Keratinocyte (primary cell): ENCODE measurements around the gene DLG1.

Experiments
- EZH2 ChIP-seq: IDR thresholded peaks from one replicate; pipeline ENCODE4 v1.6.1; 2012; ENCODE audit warnings: inconsistent platforms, mild to moderate bottlenecking, low read length, moderate library complexity
- TF ChIP-seq, protein P1 (sequence below), 3 experiments: IDR thresholded peaks in 1 of 3; conservative IDR thresholded peaks in 1 of 3; optimal IDR thresholded peaks in 1 of 3; 2 replicates in 2 of 3; 3 replicates in 1 of 3; pipeline versions ENCODE3 to v1.5.1; 2011; ENCODE audit warnings: low read length in 3 of 3, mild to moderate bottlenecking in 3 of 3, moderate library complexity in 2 of 3, control low read depth in 1 of 3, inconsistent platforms in 1 of 3; ENCODE audit not compliant: insufficient read depth in 2 of 3; ENCODE audit errors: extremely low read depth in 1 of 3

DNA sequence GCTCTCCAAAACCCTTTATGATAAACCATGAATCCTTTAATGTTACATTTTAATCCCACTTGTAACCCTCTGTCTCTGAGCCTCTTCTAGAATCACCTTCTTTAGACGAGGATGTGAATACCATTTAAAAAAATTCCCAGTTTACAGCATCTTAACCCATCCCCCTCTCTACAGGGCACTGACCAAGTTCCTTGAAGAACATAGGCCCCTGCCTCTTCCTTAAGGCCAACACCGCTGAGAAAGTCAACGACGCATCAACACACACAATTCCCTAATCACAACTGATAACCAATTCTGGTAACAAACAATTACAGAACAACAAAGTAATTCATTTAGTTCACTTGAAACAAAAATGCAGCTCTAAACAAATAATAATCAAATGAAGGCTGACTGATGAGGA is 130.3 kb downstream of the DLG1 start:
- TF ChIP-seq EZH2: no peak
- TF ChIP-seq, protein P1, sequence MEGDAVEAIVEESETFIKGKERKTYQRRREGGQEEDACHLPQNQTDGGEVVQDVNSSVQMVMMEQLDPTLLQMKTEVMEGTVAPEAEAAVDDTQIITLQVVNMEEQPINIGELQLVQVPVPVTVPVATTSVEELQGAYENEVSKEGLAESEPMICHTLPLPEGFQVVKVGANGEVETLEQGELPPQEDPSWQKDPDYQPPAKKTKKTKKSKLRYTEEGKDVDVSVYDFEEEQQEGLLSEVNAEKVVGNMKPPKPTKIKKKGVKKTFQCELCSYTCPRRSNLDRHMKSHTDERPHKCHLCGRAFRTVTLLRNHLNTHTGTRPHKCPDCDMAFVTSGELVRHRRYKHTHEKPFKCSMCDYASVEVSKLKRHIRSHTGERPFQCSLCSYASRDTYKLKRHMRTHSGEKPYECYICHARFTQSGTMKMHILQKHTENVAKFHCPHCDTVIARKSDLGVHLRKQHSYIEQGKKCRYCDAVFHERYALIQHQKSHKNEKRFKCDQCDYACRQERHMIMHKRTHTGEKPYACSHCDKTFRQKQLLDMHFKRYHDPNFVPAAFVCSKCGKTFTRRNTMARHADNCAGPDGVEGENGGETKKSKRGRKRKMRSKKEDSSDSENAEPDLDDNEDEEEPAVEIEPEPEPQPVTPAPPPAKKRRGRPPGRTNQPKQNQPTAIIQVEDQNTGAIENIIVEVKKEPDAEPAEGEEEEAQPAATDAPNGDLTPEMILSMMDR (optimal IDR thresholded peaks at IDR 0.05 in 1 of 3, IDR thresholded peaks at IDR 0.05 in 1 of 3, conservative IDR thresholded peaks at IDR 0.05 in 1 of 3; ENCODE audit: extremely low read depth in 1 of 3, insufficient read depth in 2 of 3, low read length in 3 of 3): no peak
